ENCODE results near the gene HNRNPA0. TPM values are rescaled to one million over a fixed set of nuclear protein-coding genes. Genes with fewer than 3 reads are reported as not detected.

The HNRNPA0 gene
- total and polyA plus RNA-seq, 2 donors (not counting 3 experiments of a cell fraction or from before 2014, with no cell fraction given) = 16.0 to 37.5 TPM

GRCh38 chr5:137733922-137734321, 20.2 kb downstream of the HNRNPA0 start:
- Histone ChIP-seq H4K20me1 (replicated peaks; ENCODE audit: control insufficient read depth, extremely low read depth, insufficient read depth, low read length) (no peaks in the 10 kb centered on the region), H3K4me3 (replicated peaks in 1 of 3; ENCODE audit: insufficient read depth in 1 of 3, low read depth in 1 of 3, low read length in 3 of 3) (peak overlapping the region in 1 of 3 experiments; percentile 56), H2AFZ (ENCODE audit: low read depth, low read length) (no peak overlapping the region), H3K9me3 (replicated peaks; ENCODE audit: control insufficient read depth, insufficient read depth, low read length) (no peaks in the 10 kb centered on the region), H3K36me3 (ENCODE audit: control insufficient read depth in 2 of 2, extremely low read depth in 1 of 2, insufficient read depth in 2 of 2, low read length in 2 of 2) (peaks cover 0 to 2% of the 10 kb centered on the region in 2 experiments), H3K79me2 (ENCODE audit: control insufficient read depth, insufficient read depth, low read length) (peaks cover 3% of the 10 kb centered on the region), H3K9ac (replicated peaks; ENCODE audit: extremely low read depth, insufficient read depth, low read length) (no peak overlapping the region), H3K9me1 (replicated peaks; ENCODE audit: control insufficient read depth, extremely low read depth, insufficient read depth, low read length) (no peaks in the 10 kb centered on the region), H3K4me1 (ENCODE audit: control insufficient read depth, extremely low read depth, insufficient read depth, low read length) (peaks cover 40% of the 10 kb centered on the region), H3K27me3 (ENCODE audit: control insufficient read depth in 2 of 2, insufficient read depth in 2 of 2, low read length in 2 of 2) (no peaks in the 10 kb centered on the region), H3K4me2 (ENCODE audit: insufficient read depth, low read length) (peak overlapping the region; percentile 95), H3K27ac (ENCODE audit: insufficient read depth, low read depth, low read length) (no peak overlapping the region)
- TF ChIP-seq MYC (IDR thresholded peaks at IDR 0.05; ENCODE audit: low read depth, low read length) = no peak
- TF ChIP-seq MAX (IDR thresholded peaks at IDR 0.05; ENCODE audit: insufficient read depth, insufficient read length) = no peak
- no peak for TF ChIP-seq POLR2AphosphoS5 (IDR thresholded peaks at IDR 0.05; ENCODE audit: insufficient read depth, low read depth, low read length)
- no peak for TF ChIP-seq GATA2 (IDR thresholded peaks at IDR 0.05; ENCODE audit: insufficient read depth, insufficient read length, low read depth, low read length)
- TF ChIP-seq CTCF (IDR thresholded peaks at IDR 0.05; ENCODE audit: extremely low read depth in 1 of 2, insufficient read depth in 1 of 2, low read depth in 1 of 2, low read length in 2 of 2) = no peak
- TF ChIP-seq EZH2 (IDR thresholded peaks at IDR 0.05; ENCODE audit: borderline replicate concordance, low read depth, low read length, severe bottlenecking) = no peak
- no peak for TF ChIP-seq FOS (IDR thresholded peaks at IDR 0.05; ENCODE audit: borderline replicate concordance, insufficient read depth, low read length)
- no peak for TF ChIP-seq JUN (IDR thresholded peaks at IDR 0.05; ENCODE audit: borderline replicate concordance, insufficient read depth, insufficient read length, low read depth)
- ChIA-PET POLR2A (no interaction called here), CTCF (interaction anchor here (1.0 to 8.7 kb wide), 5 partner anchors 9 to 74 kb away, joined by 3 to 226 read pairs (median 8); no protein-coding TSS in a partner anchor)
- intact Hi-C loops (cut with micrococcal nuclease) = no loop called here
- dilution Hi-C loops (cut with MboI; ENCODE audit: extremely low pct_ligation_motif_present, low sequenced_read_pairs) = no loop called here
- FAIRE-seq (no peak), DNase-seq (ENCODE audit: low read depth, low spot score) (no peak)
- no TSS peak for BruUV-seq (replicated peaks)
